ENCODE measurements around the gene SPATA13. TPM values are rescaled to one million over a fixed set of nuclear protein-coding genes. Genes with fewer than 3 reads are reported as not detected.
"Not testable (repeated sequence)": the region's sequence is repeated elsewhere in the genome, so short reads cannot be mapped to it uniquely, and the experiment has no call there.

The SPATA13 gene
- total RNA-seq, 1 donor from 2014 or later, result 38.2 TPM

GRCh38 chr13:24215732-24216131 lies 55.2 kb downstream of the SPATA13 start:
- no peak for TF ChIP-seq CTCF (IDR thresholded peaks at IDR 0.05)
- Histone ChIP-seq H3K27me3 (no peaks in the 10 kb centered on the region), H3K9me3 (no peaks in the 10 kb centered on the region), H3K27ac (no peak overlapping the region), H3K4me1 (peaks cover 0 to 3% of the 10 kb centered on the region in 2 donors), H3K36me3 (no peaks in the 10 kb centered on the region), H3K4me3 (no peak overlapping the region)
- DNase-seq (ENCODE audit: low spot score in 2 of 2), result no peak
- intact Hi-C loops (cut with DNase I), result loop anchor here (5.0 kb wide), 1 partner anchor 53 kb away; the partner anchor contains the start of gene SPATA13

GRCh38 chr13:24216176-24216575 lies 55.7 kb downstream of the SPATA13 start:
- H3K27me3 ChIP-seq, result no peaks in the 10 kb centered on the region
- no peaks in the 10 kb centered on the region for H3K36me3 ChIP-seq
- TF ChIP-seq CTCF (IDR thresholded peaks at IDR 0.05), result no peak
- no peak overlapping the region for H3K4me3 ChIP-seq
- intact Hi-C loops (cut with DNase I), result loop anchor here (5.0 kb wide), 1 partner anchor 54 kb away; the partner anchor contains the start of gene SPATA13
- peaks cover 0 to 3% of the 10 kb centered on the region in 2 donors for H3K4me1 ChIP-seq
- no peak for DNase-seq (ENCODE audit: low spot score in 2 of 2)
- no peak overlapping the region for H3K27ac ChIP-seq
- H3K9me3 ChIP-seq, result no peaks in the 10 kb centered on the region

- H3K27ac ChIP-seq; H3K9me3 ChIP-seq; H3K36me3 ChIP-seq; H3K4me3 ChIP-seq; H3K4me1 ChIP-seq; H3K27me3 ChIP-seq; DNase-seq (ENCODE audit: low spot score in 2 of 2): not testable (repeated sequence)
- intact Hi-C loops (cut with DNase I), result loop anchor here (5.0 kb wide), 1 partner anchor 54 kb away; the partner anchor contains the start of gene SPATA13
These were observed 56.3 kb downstream of the SPATA13 start for GRCh38 chr13:24216779-24217178.

- Histone ChIP-seq H3K4me1 (peaks cover 0 to 3% of the 10 kb centered on the region in 2 donors), H3K27ac (no peak overlapping the region)
These were observed 57.2 kb downstream of the SPATA13 start for GRCh38 chr13:24217601-24218281.

GRCh38 chr13:24218338-24218737 lies 57.8 kb downstream of the SPATA13 start:
- no peaks in the 10 kb centered on the region for H3K9me3 ChIP-seq
- TF ChIP-seq CTCF (IDR thresholded peaks at IDR 0.05), result no peak
- H3K27me3 ChIP-seq, result no peaks in the 10 kb centered on the region
- H3K4me1 ChIP-seq, result peaks cover 0 to 3% of the 10 kb centered on the region in 2 donors
- DNase-seq (ENCODE audit: low spot score in 2 of 2), result no peak
- no peak overlapping the region for H3K27ac ChIP-seq
- H3K36me3 ChIP-seq, result no peaks in the 10 kb centered on the region
- H3K4me3 ChIP-seq, result no peak overlapping the region
- intact Hi-C loops (cut with DNase I), result loop anchor here (5.0 kb wide), 1 partner anchor 56 kb away; the partner anchor contains the start of gene SPATA13

More at GRCh38 chr13:24217601-24218281, 57.2 kb downstream of the SPATA13 start:
- Histone ChIP-seq H3K9me3 (no peaks in the 10 kb centered on the region), H3K36me3 (no peaks in the 10 kb centered on the region), H3K4me3 (no peak overlapping the region), H3K27me3 (no peaks in the 10 kb centered on the region)
- DNase-seq (ENCODE audit: low spot score in 2 of 2), result no peak
- TF ChIP-seq CTCF (IDR thresholded peaks at IDR 0.05), result no peak
- intact Hi-C loops (cut with DNase I), result loop anchor here (5.0 kb wide), 1 partner anchor 55 kb away; the partner anchor contains the start of gene SPATA13

GRCh38 chr13:24218977-24219376 lies 58.5 kb downstream of the SPATA13 start:
- intact Hi-C loops (cut with DNase I), result loop anchor here (5.0 kb wide), 1 partner anchor 57 kb away; the partner anchor contains the start of gene SPATA13
- TF ChIP-seq CTCF (IDR thresholded peaks at IDR 0.05), result no peak
- Histone ChIP-seq H3K9me3 (no peaks in the 10 kb centered on the region), H3K4me1 (peaks cover 0 to 3% of the 10 kb centered on the region in 2 donors), H3K27ac (no peak overlapping the region), H3K4me3 (no peak overlapping the region), H3K27me3 (no peaks in the 10 kb centered on the region), H3K36me3 (no peaks in the 10 kb centered on the region)
- DNase-seq (ENCODE audit: low spot score in 2 of 2), result no peak

All from ascending aorta (tissue), 2 donors.